ENCODE results near the gene TMEM212.

TMEM212 gene

DNA sequence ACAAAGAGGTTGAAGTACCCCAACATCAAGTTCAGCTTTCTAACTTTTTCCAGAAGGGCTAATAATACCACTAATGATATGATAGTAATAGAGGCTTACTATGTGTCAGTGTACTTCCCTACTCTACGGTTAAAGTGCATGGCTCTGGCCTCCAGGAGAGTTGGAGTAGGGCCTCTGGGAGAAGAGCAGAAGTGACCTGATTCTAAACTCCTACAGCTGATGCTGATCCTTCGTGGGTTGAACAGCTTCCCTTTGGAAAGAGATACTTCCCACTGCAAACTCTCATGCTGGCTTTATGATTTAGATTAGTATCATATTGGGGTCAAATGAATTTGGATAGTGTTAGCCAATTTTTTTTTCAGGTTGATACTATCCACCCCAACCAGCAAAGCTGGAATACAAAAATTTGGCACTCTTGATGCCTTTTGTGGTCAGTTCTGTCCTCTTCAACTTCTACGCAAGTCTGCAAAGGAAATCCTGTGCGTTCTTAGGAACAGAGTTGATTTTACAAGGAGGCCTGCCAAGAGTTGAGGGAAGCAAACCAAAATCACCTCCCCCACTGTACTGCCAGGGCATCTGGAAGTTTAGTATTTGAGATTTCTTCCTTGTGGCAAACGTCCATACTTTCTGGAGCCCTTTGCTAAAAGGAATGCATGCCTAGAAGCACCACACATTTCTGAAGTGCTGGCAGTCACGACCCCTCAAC is 17.8 kb downstream of the TMEM212 start:
- DNase-seq (ENCODE audit: low spot score) = no peak

DNA sequence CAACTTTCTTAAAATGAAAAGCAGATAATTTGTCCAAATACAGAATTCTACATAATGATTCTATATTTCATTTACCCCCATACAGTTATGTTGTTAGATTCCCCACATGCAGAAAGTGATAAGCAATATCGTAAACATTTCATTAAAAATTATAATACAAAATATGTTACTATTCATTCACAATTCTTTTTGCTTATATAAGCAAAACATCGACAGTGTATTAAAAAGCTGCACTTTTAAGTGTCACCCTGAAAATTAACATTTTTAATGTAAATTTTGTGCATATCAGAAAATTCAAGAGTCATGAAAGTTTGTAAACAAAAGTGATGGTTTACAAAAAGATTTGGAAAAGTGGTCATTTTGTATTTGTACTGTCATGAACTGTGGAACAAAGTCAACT is 19.2 kb downstream of the TMEM212 start:
- no peak for DNase-seq (ENCODE audit: low spot score)

DNA sequence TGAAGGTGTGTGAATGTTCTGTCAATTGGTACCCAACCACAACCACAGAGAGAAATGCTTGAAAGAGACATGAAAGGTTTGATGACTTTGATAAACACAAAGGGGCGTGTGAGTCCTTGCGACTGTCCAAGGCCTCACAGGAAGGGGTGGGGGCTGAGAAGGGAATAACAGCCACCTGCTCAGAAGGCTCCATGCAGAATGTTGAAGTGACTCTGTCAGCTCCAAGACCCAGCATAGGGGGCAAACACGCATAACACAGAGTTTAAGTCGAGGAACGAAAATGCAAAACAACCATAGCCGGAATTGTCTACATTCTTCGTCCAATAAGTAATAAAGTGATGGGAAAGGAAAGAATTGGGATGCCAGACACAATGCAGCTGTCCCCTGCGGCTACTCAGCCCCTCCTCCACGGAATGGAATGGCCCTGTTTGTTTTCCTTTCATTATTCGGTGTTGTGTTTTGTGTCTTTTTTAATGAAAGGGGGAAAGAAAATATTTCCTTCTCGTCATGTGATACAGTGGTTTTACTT is 19.9 kb downstream of the TMEM212 start:
- no peak for DNase-seq (ENCODE audit: low spot score)

DNA sequence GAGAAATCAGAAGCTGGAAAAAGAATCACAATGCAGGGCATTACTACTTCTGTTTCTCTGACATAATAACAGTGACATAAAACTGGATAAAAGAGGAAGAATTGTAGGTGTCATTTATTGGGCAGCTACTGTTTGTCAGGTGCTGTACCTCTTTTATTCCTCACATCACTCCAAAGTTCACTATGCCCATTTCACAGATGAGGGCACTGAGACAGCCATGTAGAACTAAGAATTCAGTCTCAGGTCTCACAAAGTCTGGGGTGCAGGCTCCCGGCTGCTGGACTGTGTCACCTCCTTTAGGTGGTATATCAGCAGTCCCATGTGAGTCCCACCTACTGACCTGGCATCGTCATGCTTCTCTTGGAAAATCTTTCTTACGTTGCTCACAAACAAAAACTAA is 20.8 kb downstream of the TMEM212 start:
- DNase-seq (ENCODE audit: low spot score) = no peak

DNA sequence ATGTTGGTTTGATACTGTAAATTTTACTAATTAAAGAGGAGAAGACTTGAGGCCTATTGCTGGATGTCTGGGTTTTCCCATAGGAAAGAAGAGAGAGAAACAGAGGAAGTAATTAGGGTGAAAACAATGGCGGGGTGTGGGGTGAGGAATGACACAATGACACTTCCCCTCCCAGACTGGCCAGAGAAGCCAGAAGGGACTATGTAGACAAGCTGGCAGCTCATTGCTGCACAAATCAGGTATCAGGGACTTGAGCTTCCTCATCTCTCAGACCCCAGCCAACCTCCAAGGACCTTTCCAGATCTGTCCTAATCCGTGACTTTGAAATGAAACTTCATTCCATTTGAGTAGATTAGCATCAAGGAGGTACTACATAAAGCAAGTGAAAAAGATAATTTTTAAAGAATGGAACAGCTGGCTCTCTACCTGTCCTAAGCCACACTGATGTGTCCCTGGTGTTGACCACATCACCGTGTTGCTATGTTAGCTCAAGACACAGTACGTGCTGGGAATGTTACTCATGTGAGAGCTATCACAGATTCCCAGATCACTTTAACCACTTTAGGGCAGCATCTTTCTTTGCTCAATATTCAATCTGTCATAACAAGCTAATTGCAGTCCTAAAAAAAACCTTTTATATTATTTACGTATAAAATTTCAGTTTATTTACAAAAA is 22.2 kb downstream of the TMEM212 start:
- DNase-seq (ENCODE audit: low spot score) = no peak

DNA sequence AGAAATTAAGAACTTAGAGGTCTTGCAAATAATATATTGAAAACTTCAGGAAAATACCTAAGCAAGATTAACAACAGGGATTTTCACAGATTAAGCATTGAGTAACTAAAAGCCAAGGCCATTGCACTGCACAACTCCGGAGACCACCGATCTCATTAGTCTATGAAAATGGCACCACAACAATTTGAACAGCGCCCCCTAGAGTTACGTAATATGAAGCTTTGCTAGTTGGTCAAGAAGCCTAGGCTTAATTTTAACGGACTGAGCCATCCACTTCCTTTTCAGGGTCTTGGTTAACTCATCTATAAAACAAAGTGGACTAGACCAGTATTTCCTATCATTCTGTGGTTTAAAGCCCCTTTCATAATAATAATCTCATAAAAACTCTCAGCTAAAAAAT is 24.8 kb downstream of the TMEM212 start:
- DNase-seq (ENCODE audit: low spot score) = no peak

DNA sequence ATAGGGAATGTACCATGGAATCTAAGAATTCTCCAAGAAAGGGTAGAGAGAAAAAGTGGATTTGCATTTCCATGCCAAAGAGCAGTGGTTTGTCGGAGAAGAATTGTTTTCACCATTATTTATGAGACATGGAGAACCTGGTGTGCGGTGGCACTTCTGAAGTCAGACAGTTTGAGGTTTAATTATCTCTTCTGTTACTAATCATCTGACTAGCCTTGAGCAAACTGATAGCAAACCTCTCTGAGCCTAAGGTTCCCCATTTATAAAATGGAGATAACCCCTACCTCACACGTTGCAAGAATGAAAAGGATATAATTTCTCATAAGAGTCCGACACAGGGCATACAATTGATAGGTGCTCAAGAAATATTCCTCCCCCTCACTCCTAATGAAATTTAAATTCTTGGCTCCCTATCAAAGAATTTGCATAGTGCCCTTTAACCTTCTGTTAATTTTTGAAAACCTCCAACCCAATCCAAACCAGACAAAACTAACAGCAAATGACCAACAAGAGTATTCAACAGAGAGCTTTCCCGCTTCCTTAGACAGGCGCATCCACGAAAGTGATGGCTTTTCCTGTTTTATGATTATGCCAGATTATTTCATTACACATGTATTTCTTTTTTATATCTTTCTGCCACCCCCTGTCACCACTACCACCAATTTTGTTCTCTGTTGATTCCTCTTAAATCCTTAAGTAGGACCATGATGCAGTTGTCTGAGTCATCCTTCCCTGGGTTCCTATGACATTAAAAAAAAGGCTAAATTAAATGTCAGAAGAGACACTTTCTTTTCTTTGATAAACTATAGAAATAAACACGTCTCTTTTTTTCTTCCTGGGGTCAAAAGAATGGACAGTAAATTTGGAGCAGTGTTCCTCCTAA is 28.5 kb downstream of the TMEM212 start:
- no peak for DNase-seq (ENCODE audit: low spot score)

DNA sequence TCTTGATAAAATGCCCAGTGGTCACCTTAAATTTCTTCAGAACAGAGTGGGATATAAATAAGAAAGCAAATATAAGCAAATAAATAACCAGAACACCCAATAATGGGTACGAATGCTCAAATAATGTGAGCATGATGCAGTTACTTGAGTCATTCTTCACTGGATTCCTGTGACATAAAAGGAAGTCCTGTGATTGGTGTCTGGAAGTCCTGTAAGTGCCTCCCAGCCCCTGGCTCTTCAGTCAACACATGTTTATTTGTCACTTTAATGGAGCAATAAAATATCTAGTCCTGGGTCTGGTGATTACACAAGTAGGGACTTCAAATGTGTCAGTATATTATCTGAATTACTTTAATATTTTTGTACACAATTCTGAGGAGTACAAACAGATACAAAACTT is 30.4 kb downstream of the TMEM212 start:
- no peak for DNase-seq (ENCODE audit: low spot score)

DNA sequence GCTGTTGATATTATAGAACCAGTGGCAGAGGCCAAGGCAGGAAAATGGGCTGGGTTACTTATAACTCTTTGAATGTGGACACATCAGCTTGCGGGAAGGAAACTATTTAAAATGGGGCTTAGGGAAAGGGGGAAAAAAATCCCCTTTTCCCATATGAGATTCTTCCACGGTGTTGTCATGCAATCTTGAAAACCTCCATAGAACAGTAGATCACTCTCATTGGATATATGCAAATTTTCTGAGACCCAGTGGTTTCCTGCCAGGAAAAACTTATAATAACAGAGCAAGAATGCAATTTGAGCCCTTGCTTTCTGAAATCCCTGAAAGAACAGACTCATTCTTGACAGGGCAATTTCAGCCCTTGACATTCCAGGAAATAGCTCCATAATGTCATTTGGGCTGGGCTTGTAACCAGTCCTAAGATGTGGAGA is 31.1 kb downstream of the TMEM212 start:
- DNase-seq (ENCODE audit: low spot score) = no peak

DNA sequence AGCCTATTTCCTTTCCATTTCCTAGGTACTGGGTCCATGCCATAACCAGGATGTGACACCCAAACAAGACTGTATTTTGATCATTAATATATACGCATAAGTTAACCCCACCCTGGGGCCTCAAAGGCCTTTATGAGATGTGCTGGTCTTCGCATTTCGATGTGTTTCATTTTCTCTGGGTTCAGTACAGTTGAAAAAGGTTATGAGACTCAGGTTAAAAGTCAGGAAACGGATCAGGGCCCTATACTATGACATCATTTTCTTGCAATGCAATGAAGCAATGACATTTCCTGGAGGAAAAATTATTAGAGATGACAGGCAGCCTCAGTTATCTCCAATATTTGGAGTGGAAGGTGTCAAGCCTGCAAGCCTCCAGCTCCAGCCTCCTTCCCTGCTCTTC is 31.7 kb downstream of the TMEM212 start:
- DNase-seq (ENCODE audit: low spot score) = no peak

DNA sequence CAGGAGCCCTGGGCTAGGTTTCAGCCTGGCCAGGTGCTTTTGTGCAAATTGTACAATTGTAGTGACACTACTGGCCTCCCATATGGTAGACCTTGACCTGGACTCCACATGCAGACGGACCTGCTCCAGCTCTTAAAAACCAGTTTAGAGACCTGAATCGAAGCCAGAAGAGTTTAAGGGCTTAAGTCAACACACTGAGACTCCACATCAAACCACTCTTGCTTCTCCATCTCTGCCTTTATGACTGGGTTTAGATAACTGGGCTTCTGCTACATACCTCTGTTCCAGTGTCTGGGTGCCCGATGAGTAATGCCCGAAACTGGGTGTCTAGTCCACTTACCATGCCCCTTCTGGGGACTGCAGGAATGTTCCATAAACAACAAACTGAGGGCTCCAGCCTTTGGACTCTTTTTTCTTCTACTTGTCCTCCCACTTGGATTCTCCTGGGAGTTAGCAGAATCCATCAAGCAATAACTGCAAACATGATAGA is 32.8 kb downstream of the TMEM212 start:
- no peak for DNase-seq (ENCODE audit: low spot score)

DNA sequence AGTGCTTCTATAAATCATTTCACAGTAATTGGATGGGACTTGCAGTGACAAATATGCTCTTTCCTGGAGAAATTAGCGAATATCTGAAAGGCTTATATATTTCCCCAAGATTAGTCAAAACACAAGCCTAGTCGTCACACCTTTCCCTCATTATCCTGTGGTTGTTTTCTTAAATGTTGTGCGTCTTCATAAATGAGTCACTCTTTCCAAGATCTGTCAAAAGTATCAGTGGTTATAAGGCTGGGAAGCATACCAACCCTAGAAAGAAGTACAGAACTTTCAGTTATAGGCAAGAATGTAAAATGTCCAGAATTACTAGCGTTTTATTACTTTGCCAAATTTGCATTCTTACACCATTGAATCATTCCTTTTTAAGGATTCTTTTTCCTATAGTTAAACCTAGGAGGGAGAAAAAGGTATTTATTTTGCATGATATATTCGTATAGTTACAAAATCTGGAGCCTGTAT is 33.6 kb downstream of the TMEM212 start:
- DNase-seq (ENCODE audit: low spot score) = no peak

DNA sequence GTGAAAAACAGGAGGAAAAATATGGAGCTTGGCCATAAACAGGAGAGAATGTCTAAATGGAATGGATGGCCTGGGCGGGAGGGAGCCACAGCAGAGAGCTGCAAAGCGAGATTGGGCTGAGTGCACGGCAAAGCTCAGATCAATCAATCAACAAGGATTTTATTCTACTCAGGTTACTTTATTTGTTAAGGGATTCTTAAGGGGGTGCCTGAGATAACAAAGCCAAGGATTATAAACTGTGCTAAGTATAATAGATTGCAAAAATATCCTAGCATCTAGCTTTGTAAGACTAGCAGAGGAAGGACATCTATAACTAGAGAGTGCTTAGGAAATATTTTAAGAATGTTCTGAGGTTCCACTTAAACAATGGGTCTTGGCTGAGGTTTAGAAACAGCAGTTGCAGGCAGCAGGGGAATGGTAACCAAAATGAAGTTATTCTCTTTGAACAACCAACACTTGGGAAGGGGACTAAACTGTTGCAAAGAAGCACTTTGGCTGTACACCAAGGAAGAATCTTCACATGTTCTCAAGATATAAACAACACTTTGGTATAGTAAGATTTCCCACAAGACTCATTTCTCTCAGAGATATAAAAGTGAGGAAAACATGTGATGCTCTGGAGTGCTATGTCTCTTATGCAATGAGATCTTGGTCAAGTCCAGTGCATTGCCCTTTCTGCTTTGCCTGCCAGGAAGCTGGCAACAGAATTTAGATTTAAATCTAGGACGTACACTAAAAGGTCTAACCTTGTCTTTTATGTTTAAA is 35.5 kb downstream of the TMEM212 start:
- DNase-seq (ENCODE audit: low spot score) = no peak

DNA sequence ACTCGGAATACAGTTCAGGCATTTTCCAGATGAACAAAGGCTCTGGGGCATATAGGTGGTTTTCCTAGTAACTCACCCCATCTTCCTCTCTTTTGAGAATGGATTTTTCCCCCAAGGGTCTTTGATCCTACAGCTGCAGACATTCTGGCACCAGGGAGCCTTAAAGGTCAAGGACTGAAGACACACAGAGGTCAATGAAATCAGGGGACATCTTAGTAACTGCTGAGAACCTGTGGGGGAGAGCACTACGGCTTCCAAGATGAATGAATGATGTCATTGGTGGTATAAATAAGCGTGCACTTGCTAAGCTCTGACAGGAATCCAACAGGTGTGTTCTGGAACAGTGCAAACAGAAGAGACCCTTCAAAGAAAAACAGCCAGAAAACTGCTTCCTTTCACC is 36.3 kb downstream of the TMEM212 start:
- DNase-seq (ENCODE audit: low spot score) = no peak

DNA sequence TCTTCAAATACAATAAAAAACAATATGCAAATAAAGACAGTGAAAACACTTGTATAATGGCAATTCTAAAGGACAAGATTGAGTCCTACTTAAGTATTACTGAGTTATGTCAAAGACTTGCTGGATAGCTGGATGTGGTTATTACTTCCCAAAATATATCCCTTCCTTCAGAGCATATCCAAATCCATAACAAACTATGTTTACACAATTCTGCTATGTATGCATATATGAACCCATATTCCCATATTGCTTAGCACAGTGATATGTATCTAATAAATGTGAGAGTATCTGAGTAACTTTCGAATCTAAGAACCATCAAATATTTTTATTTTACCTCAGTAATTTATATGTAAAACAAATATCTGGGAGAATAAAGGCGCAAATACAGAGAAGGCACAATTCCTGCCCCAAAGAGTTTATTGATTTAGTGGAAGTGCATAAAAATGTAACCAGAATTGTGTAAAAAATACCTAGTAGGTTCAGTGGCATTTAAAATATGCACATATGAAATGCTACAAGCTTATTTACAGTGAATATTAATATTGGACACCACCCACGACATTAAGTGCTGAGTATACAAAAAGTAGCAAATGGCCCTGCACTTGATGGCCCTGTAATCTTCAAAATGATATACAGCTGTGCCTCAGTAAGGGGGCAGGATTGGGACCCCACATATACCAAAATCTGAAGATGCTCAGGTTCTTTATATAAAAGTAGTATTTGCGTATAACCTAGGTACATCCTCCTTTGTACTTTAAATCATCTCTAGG is 37.1 kb downstream of the TMEM212 start:
- no peak for DNase-seq (ENCODE audit: low spot score)

DNA sequence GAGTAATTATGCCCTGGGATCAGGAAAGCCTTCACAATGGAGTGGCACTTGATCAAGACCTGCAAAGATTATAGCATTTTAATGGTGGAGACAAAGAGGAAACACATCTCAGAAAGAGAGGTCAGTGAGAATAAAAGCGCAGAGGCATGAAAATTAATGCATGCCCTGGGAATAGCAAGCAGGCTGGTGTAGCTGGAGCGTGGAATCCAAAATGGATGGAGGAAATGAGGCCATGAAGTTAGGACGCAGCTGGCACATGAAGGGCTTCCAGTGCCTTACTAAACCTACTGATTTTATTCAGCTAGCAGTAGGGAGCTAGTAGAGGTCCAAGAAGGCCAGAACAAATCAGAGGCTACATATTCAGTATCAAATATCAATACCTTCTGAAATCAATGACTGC is 38.1 kb downstream of the TMEM212 start:
- DNase-seq (ENCODE audit: low spot score) = no peak

DNA sequence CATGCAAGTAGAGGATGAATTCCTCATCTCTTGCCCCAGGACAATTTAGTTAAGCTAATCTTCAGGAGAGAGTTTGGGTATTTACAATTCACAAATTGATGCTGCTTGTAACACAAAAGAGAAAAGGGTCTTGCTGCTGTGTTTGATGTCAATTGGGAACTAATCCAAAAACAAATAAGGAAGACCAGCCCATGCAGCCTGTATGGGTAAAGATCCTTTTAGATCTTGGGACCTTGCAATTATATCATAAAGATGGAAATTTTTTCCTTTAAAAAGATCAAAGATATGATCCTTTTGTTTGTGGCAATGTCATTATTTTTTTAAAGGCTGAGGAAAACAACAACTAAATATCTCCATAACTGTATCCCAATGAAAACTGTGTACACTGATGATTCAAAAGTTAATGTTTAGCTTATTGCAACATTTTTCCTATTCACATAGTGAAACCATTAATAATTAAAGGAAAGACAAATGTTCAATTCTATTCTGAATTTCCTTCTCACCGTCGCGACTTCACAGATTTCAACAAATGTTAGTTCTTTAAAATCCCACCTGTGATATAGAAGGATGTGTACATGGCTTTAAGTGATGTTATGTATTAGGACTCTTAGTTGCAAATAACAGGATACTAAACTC is 40.2 kb downstream of the TMEM212 start:
- DNase-seq (ENCODE audit: low spot score) = no peak

DNA sequence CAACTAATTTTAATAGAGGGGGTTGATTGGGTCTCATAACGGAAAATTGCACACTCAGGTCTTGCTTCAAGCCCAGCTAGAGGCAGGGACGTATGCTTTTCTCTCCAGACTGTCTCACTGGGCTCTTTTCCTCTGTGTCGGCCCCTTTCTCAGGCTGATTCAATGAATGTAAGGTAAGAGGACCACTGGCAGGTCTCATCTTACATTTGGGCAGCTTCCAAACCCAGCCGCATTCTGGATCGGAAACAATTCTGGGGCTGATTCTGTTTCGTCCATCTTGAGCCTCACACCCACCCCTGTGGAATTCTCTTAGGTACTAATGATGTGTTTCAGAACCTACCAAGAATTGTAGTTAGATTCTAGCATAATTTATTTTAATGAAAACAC is 40.7 kb downstream of the TMEM212 start:
- DNase-seq (ENCODE audit: low spot score) = no peak

DNA sequence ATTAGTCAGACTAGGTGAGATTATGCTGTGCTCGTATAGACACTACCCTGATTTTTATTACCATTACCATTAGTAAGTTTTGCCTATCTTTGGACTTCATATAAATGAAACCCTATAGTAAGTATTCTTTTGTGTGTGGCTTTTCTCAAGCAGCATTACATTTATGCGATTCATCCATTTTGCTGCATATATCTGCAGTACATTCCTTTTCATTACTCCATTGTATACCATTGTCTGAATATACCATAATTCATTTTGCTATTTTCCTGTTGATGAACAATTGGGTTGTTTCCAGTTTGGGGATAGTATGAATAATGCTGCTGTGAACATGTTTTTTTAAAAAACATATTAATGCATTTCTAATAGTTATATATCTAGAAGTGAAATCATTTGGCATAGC is 45.3 kb downstream of the TMEM212 start:
- DNase-seq (ENCODE audit: low spot score) = no peak

DNA sequence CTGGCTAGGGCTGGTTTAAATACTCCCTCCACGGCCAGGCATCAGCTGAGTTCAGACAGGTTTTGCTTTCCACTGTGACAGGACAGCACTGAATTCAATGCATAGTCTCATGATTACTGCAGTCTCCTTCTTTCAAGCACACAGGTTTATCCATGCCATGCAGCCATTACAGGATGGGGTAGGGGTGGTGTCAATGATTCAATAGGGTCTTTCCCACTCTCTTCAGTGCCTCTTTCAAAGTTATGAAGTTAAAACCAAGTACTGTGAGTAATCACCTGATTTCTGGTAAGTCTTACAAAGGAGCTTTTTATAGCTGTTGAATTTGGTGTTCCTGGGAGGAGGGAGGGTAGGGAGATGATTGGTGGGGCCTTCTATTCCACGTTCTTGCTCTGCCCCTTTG is 47.2 kb downstream of the TMEM212 start:
- no peak for DNase-seq (ENCODE audit: low spot score)
